Liver (tissue), 3 donors: ENCODE results near the gene SHB.

ENCODE experiments used
- ATF3 ChIP-seq: IDR thresholded peaks from 2 replicates; pipeline ENCODE4 v1.6.1; 2016; ENCODE audit warnings: antibody characterized with exemption
- CTCF ChIP-seq: fragments of 150-350 bp; IDR thresholded peaks from 2 replicates; pipeline ENCODE4 v1.5.1; 2017; ENCODE audit warnings: improper control_type of control experiment, low read depth, low read length; ENCODE audit not compliant: missing input control
- GABPA ChIP-seq, 2 donors: IDR thresholded peaks in 1 of 2; conservative IDR thresholded peaks in 1 of 2; 2 replicates each; pipeline ENCODE4 v1.6.1; 2016; ENCODE audit warnings: antibody characterized with exemption in 2 of 2, mild to moderate bottlenecking in 1 of 2, moderate library complexity in 1 of 2
- HNF4A ChIP-seq, 2 donors: conservative IDR thresholded peaks; 2 replicates each; pipeline ENCODE4 v1.6.1; 2016; ENCODE audit warnings: antibody characterized with exemption in 2 of 2, mild to moderate bottlenecking in 2 of 2
- JUND ChIP-seq, 2 donors: IDR thresholded peaks; 2 replicates each; pipeline ENCODE4 v1.6.1; 2016; ENCODE audit warnings: antibody characterized with exemption in 2 of 2
- MAX ChIP-seq: IDR thresholded peaks from 2 replicates; pipeline ENCODE4 v1.6.1; 2016; ENCODE audit warnings: antibody characterized with exemption
- NR2F2 ChIP-seq: IDR thresholded peaks from 2 replicates; pipeline ENCODE4 v1.6.1; 2016; ENCODE audit warnings: antibody characterized with exemption
- REST ChIP-seq: IDR thresholded peaks from 2 replicates; pipeline ENCODE4 v1.6.1; 2016; ENCODE audit warnings: antibody characterized with exemption, mild to moderate bottlenecking
- TAF1 ChIP-seq: conservative IDR thresholded peaks from 2 replicates; pipeline ENCODE4 v1.6.1; 2016; ENCODE audit warnings: antibody characterized with exemption, mild to moderate bottlenecking
- YY1 ChIP-seq: IDR thresholded peaks from 2 replicates; pipeline ENCODE4 v1.6.1; 2016; ENCODE audit warnings: antibody characterized with exemption, mild to moderate bottlenecking
- ZBTB33 ChIP-seq: IDR thresholded peaks from 2 replicates; pipeline ENCODE4 v1.6.1; 2016; ENCODE audit warnings: antibody characterized with exemption
- donor health status: healthy.
- donor health status: healthy.

- TF ChIP-seq CTCF, result no peak
- TF ChIP-seq MAX, result no peak
- no peak for TF ChIP-seq NR2F2
- TF ChIP-seq YY1, result no peak
- TF ChIP-seq TAF1, result no peak
- no peak for TF ChIP-seq ZBTB33
- TF ChIP-seq JUND (IDR thresholded peaks at IDR 0.05), result no peak
- no peak for TF ChIP-seq REST
- no peak for TF ChIP-seq HNF4A (conservative IDR thresholded peaks at IDR 0.05)
- TF ChIP-seq ATF3, result no peak
- no peak for TF ChIP-seq GABPA (IDR thresholded peaks at IDR 0.05 in 1 of 2, conservative IDR thresholded peaks at IDR 0.05 in 1 of 2)
Observed at GRCh38 chr9:38012767-38013450, 56.1 kb downstream of the SHB start.
